ENCODE measurements around the gene DTHD1. TPM values are rescaled to one million over a fixed set of nuclear protein-coding genes. Genes with fewer than 3 reads are reported as not detected.

Gene DTHD1
- total RNA-seq, 1 experiment from 2014 or later: not detected

- CTCF ChIA-PET: no interaction called here
- POLR2A ChIA-PET (ENCODE audit: unreplicated experiment): no interaction called here
These were observed 12.3 kb upstream of the DTHD1 start for GRCh38 chr4:36269101-36269500.

GRCh38 chr4:36269533-36270173 is 11.8 kb upstream of the DTHD1 start:
- intact Hi-C loops (cut with micrococcal nuclease; ENCODE audit: unreplicated experiment): no loop called here
- peaks cover 2% of the 10 kb centered on the region; the same call in 1 of the 2 replicates for H3K9me3 ChIP-seq (ENCODE audit: insufficient read depth, low read depth)
- ChIA-PET POLR2A (ENCODE audit: unreplicated experiment) (no interaction called here), CTCF (no interaction called here)
- no peaks in the 10 kb centered on the region for H3K79me2 ChIP-seq (ENCODE audit: low read depth)
- no peaks in the 10 kb centered on the region for H4K20me1 ChIP-seq (ENCODE audit: insufficient read depth)
- H3K4me1 ChIP-seq (replicated peaks; ENCODE audit: insufficient read depth): peaks cover 8% of the 10 kb centered on the region; the same call in 1 of the 2 replicates
- no peak overlapping the region for H3K4me2 ChIP-seq
- H3K27ac ChIP-seq: no peak overlapping the region
- H3K36me3 ChIP-seq (ENCODE audit: low read depth): no peaks in the 10 kb centered on the region
- no peak overlapping the region for H3K4me3 ChIP-seq
- DNase-seq: no peak
- no peaks in the 10 kb centered on the region for H3K27me3 ChIP-seq (ENCODE audit: insufficient read depth, low read depth)
- no peak for TF ChIP-seq CTCF (conservative IDR thresholded peaks at IDR 0.05)
- TF ChIP-seq EZH2 (IDR thresholded peaks at IDR 0.05; ENCODE audit: low read depth): no peak
- no peaks in the 10 kb centered on the region for H3K9me2 ChIP-seq (ENCODE audit: insufficient read depth)
- H3F3A ChIP-seq (ENCODE audit: insufficient read depth, low read depth): no peaks in the 10 kb centered on the region
- BruUV-seq (replicated peaks): no TSS peak
- no peak overlapping the region for H2AFZ ChIP-seq

More at GRCh38 chr4:36269101-36269500, 12.3 kb upstream of the DTHD1 start:
- no TSS peak for BruUV-seq (replicated peaks)
- Histone ChIP-seq H3K4me3 (no peak overlapping the region), H3F3A (ENCODE audit: insufficient read depth, low read depth) (no peaks in the 10 kb centered on the region), H3K4me1 (replicated peaks; ENCODE audit: insufficient read depth) (peaks cover 8% of the 10 kb centered on the region; the same call in 1 of the 2 replicates), H3K9me2 (ENCODE audit: insufficient read depth) (no peaks in the 10 kb centered on the region), H4K20me1 (ENCODE audit: insufficient read depth) (no peaks in the 10 kb centered on the region), H3K79me2 (ENCODE audit: low read depth) (no peaks in the 10 kb centered on the region), H3K4me2 (no peak overlapping the region), H3K27ac (no peak overlapping the region), H2AFZ (no peak overlapping the region), H3K27me3 (ENCODE audit: insufficient read depth, low read depth) (no peaks in the 10 kb centered on the region), H3K36me3 (ENCODE audit: low read depth) (no peaks in the 10 kb centered on the region), H3K9me3 (ENCODE audit: insufficient read depth, low read depth) (peaks cover 2% of the 10 kb centered on the region; the same call in 1 of the 2 replicates)
- intact Hi-C loops (cut with micrococcal nuclease; ENCODE audit: unreplicated experiment): no loop called here
- no peak for TF ChIP-seq EZH2 (IDR thresholded peaks at IDR 0.05; ENCODE audit: low read depth)
- TF ChIP-seq CTCF (conservative IDR thresholded peaks at IDR 0.05): no peak
- no peak for DNase-seq

- TF ChIP-seq CTCF (conservative IDR thresholded peaks at IDR 0.05) (no peak), EZH2 (IDR thresholded peaks at IDR 0.05; ENCODE audit: low read depth) (no peak)
- Histone ChIP-seq H4K20me1 (ENCODE audit: insufficient read depth) (no peaks in the 10 kb centered on the region), H3K36me3 (ENCODE audit: low read depth) (no peaks in the 10 kb centered on the region), H2AFZ (0 out of 2 replicates have a peak overlapping the region, but pooled peaks have one; percentile 18), H3K27ac (peak overlapping the region; percentile 47; the same call in 1 of the 2 replicates), H3F3A (ENCODE audit: insufficient read depth, low read depth) (no peaks in the 10 kb centered on the region), H3K27me3 (ENCODE audit: insufficient read depth, low read depth) (no peaks in the 10 kb centered on the region), H3K4me2 (no peak overlapping the region), H3K4me3 (no peak overlapping the region), H3K9me3 (ENCODE audit: insufficient read depth, low read depth) (peaks cover 2% of the 10 kb centered on the region; the same call in 1 of the 2 replicates), H3K9me2 (ENCODE audit: insufficient read depth) (no peaks in the 10 kb centered on the region), H3K79me2 (ENCODE audit: low read depth) (no peaks in the 10 kb centered on the region), H3K4me1 (replicated peaks; ENCODE audit: insufficient read depth) (peaks cover 8% of the 10 kb centered on the region; the same call in 1 of the 2 replicates)
- intact Hi-C loops (cut with micrococcal nuclease; ENCODE audit: unreplicated experiment): no loop called here
- ChIA-PET CTCF (no interaction called here), POLR2A (ENCODE audit: unreplicated experiment) (no interaction called here)
- peak in 1 of 2 experiments; percentile 60 for DNase-seq
- BruUV-seq (replicated peaks): no TSS peak
These were observed 8.1 kb upstream of the DTHD1 start for GRCh38 chr4:36273276-36273675.

Measured in PC-9 (cell line).